HuH-7.5 (cell line): ENCODE results near the gene DEPDC7.

Experiments used
- DNase-seq: peaks from one replicate; pipeline ENCODE4 v3.0.0; 2011; ENCODE audit warnings: low spot score

DEPDC7 gene

DNA sequence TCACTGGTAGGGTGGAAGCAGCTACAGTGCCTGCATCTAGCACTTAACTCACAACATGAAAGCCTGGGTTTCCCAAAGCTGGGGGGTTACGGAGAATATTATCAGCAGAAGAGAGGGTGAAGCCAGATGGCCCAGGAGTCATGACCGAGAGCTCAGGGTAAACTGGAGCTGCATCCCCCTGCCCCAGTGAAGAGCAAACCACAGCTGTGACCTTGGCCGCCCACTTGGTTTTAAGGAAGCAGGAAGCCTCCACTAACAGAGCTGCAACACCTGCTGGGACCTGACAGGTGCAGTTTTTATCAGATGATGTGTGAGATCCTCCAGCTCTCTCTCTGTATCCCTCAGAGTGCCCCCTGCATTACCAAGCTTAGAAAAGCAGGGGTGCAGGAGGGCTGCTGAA is 44.6 kb downstream of the DEPDC7 start:
- DNase-seq = no peak

DNA sequence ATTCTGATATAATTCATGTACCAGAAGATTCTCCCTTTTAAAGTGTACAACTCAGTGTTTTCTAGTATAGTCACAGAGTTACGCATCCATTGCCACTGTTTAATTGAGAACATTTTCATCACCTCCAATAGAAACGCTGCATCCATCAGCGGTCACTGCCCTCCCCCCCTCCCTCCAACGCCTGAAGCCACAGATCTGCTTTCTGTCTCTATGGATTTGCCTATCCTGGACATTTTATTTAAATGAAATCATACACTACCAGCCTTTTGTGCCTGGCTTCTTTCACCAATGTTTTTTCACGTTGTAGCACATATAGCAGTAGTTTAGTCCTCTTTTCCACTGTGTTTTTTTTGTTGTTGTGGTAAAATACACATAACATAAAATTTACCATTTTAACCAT is 46.5 kb downstream of the DEPDC7 start:
- no peak for DNase-seq

DNA sequence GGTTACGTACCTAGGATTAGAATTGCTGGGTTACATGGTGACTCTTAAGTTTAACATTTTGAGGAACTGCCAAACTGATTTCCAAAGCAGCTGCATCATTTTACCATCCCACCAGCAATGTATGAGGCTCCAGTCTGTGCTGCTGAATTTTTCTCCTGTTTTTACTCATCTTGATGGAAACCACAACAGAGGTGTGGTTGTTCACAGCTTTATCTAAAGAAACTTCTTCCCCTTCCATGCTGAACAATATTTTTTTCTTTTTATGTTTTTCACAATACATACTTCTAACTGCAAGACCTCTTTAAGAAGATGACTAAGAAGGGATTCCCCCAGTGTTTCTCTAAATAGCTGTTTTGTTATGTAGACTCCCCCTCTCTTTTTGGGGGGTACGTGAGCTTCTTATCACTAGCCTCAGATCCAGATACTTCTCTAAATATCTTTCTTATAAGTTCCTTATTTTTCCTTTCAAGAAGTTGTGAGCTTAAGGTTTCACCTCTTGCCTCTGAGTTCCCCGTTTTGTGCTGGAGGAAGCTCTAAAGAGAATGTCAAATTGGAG is 47.7 kb downstream of the DEPDC7 start:
- no peak for DNase-seq

DNA sequence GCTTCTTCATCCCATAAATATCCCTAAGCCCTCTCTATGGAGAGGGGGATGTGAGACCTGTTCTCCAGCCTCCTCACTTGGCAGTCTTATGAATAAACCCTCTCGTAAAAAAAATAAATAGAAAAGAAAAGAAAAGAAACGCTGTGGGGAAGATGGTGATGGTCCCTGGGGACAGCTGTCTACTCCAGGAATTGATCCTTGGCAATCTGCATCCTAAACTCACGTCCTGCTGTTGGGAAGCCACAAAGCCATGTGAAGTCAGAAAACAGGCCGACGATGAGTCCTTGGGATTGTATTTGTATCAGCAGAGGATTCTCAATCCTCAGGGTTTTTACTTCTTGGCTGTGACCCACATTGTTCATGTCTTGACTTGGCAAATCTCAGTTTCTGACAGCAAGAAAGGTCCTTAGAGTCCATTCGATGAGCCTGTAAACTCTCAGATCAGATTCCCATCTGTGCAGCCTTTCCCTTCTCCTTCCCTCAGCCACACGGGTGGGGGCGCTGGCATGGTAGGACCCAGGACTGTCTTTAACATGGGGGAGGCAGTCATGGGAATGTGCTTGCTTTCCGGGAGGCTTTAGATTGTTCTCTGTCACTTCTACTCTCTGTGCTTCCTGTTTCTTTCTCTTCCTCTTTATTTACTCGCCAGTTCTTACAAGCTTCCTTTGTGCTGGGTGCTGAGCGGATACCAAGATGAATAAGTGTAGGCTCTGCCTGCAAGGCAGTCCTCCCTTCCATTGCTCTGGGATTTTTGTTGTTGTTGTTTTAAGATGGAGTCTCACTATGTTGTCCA is 48.6 kb downstream of the DEPDC7 start:
- DNase-seq = no peak

DNA sequence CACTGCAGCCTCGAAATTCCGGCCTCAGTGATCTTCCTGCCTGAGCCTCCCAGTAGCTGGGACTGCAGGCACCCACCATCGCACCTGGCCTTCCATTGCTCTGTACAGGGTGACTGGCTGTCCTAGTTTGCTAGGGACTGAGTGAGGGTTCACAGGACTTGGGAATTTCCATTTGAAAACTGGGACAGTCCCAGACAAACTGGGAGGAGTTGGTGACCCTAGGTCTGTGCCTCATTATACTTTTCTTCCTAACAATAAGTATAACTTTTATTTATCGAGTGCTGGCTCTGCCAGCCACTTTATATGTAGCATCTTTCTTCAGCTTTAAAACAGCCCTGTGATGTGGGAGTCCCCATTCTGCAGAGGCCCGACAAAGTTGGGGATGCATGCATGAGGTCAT is 49.2 kb downstream of the DEPDC7 start:
- DNase-seq = no peak

DNA sequence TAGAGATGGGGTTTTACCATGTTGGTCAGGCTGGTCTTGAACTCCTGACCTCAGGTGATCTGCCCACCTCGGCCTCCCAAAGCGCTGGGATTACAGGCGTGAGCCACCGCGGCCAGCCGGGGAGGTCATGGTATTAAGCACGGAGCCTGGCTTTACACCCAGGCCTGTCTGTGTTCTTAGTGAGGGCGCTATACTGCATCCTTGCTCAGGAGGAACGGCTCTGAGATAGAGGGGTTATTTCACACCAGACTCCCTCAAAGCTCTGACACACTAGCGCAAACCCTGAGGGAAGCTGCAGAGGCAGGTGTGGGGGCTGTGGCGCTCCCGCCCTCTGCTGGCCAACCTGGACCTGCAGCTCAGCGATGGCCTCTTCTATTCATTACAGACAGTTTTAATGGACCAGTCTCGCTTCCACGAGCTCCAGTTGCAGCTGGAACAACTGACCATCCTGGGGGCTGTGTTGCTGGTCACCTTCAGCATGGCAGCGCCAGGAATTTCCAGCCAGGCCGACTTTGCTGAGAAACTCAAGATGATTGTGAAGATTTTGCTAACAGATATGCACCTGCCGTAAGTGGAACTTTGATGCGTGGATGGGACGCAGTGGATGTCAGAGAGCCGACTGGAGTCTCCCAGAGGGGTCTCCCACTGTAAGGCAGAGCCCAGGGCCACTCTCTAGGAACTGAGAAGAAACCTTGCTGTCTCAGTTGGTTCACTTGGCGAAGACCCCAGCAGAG is 49.9 kb downstream of the DEPDC7 start:
- DNase-seq = peak; percentile 29

GRCh38 chr11:33067294-33067693 is 51.6 kb downstream of the DEPDC7 start:
- no peak for DNase-seq

- DNase-seq = no peak
Observed at GRCh38 chr11:33068611-33069340, 53.1 kb downstream of the DEPDC7 start.

DNA sequence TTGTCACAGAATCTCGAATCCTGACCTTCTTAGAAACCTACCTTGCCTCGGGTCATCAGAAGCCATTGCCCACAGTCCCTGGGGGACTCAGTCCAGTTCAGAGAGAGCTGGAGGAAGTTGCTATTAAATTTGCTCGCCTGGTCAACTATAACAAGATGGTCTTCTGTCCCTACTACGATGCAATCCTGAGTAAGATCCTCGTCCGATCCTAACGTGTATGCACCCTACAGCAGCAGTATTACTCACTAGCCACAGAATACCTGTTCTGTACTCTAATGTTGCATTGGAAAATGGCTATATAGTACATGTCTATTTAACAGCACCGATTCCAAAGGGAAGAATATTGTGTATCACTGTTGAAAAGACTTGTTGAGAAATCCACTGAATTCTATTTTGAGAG is 56.8 kb downstream of the DEPDC7 start:
- DNase-seq = no peak
